NCI-H345 treated with DMSO at 0.1 percent for 48 hours (cell line): ENCODE measurements around the gene LRRC39.

Source experiments
- DNase-seq: peaks from one replicate; lab custom pipeline; 2025; ENCODE audit not compliant: unreplicated experiment; lab: John Stamatoyannopoulos, UW

The LRRC39 gene

DNA sequence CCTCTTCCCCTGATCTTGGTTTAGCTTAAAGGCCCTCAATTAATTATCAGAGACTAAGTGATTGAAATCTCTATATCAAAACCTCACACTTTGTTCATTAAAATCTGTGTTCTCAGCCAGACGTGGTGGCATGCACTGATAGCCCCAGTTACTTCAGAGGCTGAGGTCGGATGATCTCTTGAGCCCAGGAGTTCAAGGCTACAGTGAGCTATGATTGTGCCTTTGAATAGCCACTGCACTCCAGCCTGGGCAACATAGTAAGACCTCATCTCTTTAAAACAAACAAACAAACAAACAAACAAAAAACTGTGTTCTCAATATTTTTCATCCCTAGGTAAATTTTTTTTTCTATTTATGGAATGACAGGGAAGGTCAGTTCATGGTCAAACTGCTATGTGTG is 26.4 kb downstream of the LRRC39 start:
- no peak for DNase-seq

DNA sequence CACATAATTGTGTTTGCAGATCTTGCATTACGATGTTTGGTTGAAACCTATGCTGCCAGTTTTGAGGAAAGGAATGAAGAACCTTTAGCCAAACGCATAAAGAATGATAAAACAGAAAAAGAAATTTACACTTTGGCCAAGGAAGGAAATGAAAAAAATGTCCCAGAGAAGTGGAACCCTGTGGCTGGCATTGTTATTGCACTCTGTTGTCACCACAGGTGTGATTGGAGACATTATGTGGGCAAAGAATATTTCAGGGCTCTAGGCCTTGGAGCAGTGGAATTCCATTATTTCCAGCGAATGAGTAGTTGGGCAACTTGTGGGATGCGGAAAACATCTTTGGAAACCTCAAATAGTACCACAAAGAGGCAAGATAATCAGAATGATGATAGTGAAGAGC is 30.2 kb downstream of the LRRC39 start:
- DNase-seq, result no peak

DNA sequence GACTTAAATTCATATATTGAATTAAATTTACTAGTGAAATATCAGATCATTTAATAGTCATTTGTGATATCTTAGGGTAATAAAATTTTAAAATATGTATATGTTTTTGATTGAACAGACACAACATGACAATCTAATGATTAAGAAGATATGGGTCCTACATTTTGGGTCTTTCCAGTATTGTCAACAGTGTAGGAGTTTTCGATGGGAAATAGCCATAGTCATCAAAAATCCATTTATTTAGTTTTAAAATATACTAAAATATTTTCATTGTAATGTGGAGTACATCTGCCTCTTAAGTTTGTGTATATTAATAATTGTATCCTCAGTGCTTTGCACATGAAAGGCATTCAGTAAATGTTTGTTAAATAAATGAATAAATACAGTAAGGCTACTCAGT is 31.1 kb downstream of the LRRC39 start:
- no peak for DNase-seq

DNA sequence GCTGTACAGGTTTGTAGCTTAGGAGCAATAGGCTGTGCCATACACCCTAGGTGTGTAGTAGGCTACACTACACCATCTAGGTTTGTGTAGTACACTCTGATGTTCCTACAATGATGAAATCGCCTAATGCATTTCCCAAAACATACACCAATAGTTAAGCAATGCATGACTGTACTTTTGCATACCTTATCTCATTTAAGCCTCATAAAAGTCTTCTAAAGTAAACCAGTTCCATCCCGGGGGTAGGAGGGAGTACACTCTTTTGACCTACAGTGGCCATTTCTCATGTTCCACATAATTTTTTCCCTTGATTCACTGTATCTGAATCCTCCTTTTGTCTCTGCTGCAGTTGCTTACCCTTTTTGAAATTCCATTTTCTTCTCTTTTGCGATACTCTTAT is 32.9 kb downstream of the LRRC39 start:
- DNase-seq, result no peak

DNA sequence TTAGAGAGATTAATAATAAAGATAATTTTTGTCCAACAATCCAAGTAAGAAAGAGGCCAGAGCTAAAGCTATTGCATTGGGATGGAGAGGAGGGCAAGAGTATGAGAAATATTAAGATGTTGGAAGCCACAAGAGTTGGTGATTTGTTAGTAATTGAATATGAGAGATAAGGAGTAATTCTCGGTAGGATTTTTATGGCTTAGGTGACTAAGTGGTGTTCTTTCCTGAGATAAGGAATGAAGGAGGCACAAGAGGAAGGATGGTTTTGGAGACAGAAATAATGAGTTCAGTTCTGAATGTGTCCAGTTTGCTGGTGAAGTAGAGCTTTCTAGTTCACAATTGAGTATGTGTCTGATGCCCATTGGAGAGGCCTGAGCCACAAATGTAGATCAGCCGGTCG is 35.7 kb downstream of the LRRC39 start:
- no peak for DNase-seq

DNA sequence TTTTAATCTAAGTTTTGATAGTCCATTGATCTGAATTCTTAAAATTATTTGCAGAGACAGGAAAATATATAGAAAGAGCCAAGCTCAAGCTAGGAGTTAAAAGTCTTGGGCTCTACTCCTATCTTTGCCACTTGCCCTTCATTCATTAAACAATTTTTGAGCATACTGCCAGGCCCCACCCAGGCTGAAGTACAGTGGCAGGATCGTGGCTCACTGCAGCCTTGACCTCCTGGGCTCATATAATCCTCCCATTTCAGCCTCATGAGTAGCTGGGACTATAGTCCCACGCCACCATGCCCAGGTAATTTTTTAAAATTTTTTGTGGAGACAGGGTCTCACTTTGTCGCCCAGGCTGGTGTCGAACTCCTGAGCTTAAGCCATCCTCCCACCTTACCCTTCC is 36.9 kb downstream of the LRRC39 start:
- no peak for DNase-seq

DNA sequence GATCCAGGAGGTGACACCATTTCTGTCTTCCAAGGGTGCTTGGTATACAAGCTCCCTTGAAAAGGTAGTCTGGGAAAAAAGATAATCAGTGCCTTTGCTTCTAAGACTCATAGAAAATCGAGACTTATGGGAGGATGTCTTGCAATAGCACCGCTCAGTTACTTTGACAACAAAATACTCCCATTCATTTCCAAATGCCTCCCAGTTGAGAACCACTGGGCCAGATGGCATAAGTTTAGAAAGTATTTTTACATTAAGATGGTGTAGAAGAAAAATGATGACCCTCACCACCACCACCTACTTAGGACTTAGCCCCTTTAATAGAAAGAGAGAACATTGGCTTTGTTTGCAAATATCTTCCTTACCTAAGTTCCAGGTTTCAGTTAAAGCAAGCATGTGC is 40.5 kb downstream of the LRRC39 start:
- DNase-seq, result no peak

DNA sequence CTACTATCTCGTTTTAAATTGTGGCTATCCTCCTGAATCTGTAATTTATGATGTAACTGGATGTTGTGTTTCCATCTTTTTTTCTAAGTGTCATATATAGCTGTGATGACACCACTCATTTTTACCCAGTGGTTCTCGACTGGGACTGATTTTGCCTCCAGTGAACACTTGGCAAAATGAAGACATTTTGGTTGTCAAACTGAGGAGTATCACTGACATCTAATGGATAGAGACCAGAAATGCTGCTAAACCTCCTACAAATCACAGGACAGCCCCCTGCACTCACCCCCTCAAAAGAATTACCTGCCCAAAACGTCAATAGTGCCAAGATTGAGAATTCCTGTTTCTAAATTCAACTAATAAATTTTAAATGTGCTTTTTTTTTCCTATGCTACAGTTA is 43.2 kb downstream of the LRRC39 start:
- no peak for DNase-seq

DNA sequence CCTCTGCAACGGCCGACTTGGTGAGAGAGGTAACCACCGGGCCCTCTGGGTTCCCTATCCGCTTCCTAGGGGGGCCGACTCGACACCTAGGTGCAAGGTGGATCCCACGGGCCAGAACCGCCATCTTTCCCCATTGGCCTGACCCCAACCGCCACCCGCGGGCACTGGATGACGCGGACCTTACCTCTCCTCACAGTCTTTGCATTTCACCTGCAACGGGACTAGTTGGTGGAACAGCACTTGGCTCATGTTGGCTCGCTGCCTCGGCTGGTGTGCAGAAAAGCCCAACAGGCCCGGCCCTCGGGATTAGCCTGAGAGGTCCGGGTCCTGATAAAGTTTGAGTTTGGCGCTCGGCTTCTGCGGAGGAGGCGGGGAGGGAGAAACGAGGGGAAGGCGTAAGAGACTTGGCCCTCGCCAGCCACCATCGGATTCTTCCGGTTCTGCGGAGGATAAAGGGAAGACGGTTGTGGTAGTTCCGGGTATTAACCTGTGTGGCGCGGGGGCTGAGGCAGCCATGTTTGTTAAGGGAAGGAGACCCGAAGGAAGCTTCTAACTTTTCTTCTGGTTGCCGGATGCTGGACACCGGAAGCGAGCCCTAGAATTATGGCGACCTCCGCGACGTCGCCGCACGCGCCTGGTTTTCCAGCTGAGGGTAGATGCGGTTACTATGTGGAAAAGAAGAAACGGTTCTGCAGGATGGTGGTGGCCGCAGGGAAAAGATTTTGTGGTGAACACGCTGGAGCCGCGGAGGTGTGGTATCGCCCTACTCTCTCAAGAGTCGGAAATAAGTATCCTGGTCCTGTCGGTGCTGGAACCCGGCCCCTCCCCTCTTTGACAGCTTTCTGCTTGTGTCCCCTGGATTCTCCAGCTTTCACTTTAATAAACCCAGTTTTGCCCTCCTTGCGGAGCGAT is 45.2 kb downstream of the LRRC39 start, which contains the start of the genes SASS6 and TRMT13:
TSS of gene SASS6 (minus strand) at position 365 of the 912 bp plus-strand sequence. CDS start at position 249, 116 bp downstream.
TSS of gene TRMT13 (plus strand) at position 598 of the 912 bp plus-strand sequence. CDS start at position 604, 6 bp downstream.
- DNase-seq, result peak; percentile 96

DNA sequence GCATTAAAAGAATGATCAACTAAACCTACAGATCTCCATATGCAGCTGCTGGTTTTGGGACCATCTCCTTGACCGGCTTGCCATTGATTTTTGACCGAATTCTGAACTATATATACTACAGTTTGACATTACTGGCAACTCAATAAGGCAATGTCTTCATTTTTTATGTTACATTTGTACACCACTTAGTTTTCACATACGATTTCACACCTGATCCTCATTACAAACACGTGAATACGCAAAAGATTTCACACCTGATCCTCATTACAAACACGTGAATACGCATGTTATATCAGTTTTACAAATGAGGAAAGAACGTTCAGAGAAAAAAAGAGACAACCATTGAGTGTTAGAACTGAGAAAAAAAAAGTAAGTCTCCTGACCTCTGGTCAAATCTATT is 46.4 kb downstream of the LRRC39 start:
- DNase-seq, result no peak

DNA sequence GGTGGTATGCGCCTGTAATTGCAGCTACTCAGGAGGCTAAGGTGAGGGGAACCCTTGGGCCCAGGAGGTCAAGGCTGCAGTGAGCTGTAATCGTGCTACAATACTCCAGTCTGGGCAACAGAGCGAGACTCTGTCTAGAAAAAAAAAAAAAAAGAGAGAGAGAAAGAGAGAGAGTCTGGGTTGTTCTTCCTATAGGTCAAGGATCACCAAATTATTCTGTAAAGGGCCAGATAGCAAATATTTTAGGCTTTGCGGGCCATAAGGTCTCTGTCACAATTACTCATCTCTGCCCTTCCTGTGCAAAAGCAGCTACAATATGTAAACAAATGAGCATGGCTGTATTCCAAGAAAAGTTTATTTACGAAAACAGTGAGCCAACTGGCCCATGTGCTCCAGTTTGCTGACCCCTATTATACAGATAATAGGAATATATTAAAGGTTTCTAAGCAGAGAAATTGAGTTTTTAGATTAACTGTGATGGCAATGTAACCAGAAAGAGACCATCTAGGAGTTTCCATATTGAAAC is 47.4 kb downstream of the LRRC39 start:
- DNase-seq, result no peak

DNA sequence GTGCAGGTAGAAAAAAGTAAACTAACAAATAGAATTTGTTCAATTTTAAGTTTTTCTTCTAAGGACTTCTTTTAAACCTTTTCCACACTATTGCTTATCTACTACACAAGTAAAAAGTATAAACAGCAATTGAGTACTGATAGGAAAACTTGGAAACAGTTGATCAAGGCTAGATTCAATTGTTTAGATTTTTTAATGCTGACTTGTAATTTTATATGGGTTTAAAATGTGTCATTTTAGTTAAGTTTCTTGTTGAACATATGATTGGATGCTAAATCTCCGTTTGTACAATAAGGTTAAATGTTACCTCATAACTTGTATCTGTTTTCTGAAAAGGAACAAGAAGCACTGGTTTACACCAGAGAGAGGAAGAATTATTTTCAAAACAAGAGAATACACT is 50.8 kb downstream of the LRRC39 start:
- DNase-seq, result no peak

DNA sequence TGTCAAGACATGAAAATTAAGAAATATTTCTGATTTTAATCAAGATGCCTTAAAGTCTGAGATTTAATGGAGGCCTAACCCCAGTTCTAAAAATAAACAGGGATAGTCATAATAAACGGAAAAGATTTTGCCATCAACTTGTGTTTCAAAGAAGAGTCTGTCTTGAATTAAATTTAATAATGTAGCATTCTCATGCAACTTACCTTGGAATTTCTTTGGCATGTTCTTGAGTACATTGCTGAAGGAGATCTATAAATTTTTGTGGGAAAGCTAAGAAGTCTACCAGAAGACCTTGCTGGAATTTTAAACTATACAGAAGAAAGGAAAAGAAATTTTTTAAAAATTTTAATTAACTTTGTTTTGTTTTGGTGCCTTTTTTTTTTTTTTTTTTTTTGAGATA is 55.9 kb downstream of the LRRC39 start:
- no peak for DNase-seq

DNA sequence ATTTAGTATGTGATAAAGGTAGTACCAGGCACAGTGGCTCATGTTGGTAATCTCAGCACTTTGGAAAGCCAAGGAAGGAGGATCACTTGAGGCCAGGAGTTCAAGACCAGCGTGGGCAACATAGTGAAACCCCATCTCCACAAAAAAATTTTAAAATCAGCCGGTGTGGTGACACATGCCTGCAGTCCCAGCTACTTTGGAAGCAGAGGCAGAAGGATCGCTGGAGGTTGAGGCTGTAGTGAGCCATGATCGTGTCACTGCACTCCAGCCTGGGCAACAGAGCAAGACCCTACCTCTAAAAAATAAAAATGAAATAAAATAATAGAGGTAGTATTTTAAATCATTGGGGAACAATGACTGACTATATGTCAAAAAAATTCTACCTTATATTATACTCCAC is 62.5 kb downstream of the LRRC39 start:
- DNase-seq, result no peak

DNA sequence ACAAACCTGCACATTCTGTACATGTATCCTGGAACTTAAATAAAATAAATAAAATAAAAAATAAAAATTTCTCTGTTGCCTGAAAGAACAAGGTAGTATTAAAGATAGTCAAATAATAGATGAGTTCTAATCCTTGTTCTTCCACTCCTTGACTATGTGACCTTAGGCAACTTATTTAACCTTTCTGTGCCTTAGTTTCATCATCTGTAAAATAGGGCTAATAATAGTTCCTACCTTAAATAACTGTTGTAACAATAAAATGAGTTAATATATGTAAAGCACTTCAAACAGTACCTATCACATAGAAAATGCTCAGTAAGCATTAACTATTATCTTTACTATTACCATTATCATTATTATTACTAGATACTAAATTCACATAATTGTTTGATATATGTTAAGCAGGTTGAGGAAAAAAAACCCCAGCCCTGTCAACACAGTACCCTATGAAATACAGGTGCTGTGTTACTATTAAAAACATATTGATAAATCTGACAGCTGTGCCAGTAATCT is 68.4 kb downstream of the LRRC39 start:
- no peak for DNase-seq

DNA sequence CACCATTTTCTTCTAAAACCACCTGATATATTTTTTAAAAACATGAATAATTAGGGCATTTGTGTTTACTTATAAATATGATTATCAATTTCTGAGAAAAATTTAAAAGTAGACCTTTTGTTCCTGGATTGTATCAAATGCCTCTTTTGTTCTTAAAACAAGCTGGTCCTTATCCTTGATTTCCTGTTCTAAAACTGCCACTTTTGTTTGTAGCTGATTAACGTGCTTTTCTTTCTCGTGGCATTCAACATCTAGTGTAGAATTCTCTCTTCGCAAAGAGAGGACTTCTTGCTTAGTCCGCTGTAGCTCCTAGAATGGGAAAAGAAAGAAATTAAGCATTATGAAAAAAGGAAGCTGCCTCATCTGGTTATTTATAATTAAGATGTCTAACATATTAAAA is 70.4 kb downstream of the LRRC39 start:
- DNase-seq, result no peak

DNA sequence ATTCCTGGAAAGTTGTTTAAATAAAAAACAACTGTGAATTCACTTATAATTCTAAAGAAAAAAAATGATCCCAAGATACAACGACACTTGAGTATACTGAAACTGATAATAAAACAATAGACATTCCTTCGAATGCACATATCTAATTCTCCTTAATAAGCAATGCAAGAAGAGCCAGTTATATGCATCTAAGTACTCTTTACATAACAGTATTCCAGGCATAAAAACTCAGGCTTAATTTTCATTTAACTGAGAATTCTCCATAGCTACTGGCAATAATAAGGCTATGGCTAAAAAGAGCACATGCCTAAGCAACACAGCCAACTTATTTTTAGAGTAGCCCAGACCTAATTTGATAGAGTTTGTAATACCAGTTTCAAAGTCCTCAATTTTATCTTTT is 76.5 kb downstream of the LRRC39 start:
- DNase-seq, result no peak

DNA sequence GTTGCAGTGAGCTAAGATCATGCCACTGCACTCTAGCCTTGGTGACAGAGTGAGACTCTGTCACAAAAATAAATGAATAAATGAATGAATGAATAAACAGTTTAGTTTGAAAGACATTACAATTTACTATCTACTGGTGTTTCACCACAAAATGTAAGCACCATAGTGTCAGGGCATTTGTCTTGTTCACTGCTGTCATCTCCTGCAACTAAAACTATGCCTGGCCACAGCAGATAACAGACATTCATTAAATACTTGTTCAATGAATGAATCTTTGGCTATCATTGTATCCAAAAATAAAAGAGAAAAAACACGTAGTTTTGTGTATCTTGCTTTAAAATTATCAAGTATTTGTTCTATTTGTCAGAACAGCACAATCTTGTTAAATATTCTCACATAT is 77.9 kb downstream of the LRRC39 start:
- DNase-seq, result no peak
